NCI-H187 (cell line): ENCODE measurements around the gene BAZ2A.
A peak's percentile ranks its signal among the peaks of the same experiment; 100 is the strongest.
"Not testable (repeated sequence)": the region's sequence is repeated elsewhere in the genome, so short reads cannot be mapped to it uniquely, and the experiment has no call there.

Experiments
- DNase-seq, 2 experiments: peaks; one replicate each; lab custom pipeline; 2025; lab: John Stamatoyannopoulos, UW

The BAZ2A gene

DNA sequence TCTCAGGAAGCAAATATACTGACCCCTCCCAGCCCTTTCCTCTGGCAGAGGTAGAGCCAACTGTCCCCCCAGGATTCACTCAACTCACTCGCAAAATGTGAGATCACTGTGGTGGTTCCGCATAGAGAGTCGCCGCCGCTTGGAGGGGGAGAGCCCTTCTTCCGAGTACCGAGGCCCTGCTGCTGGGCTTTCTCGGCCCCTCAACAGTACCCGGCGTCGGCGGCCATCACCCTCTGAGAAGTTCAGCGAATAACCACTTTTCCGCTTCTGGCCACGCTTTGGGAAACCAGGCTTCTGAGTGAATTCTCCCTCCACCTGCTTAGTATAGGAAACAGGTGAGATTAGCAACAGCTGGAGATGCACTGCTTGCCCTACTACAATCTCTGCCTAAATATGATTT lies 31.1 kb downstream of the BAZ2A start:
- DNase-seq = no peak

DNA sequence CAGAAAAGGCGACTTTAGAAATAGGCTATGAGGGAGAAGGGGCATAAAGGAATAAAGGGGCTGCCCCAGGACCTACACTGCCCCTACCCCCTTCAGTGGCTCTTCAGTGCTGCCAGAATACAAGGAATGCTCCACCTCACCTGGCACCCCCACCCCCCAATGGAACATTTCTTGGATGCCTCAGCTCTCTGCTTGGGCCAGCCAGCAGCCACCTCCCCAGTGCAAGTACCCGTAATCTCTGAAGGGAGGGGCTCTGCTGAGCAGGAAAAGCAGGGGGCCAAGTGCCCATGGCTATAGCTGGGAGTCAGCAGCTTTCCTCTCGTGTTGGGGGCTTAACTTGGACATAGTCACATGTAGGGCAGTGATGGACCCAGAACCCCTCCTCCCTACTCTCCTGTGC lies 33.3 kb downstream of the BAZ2A start:
- no peak for DNase-seq

DNA sequence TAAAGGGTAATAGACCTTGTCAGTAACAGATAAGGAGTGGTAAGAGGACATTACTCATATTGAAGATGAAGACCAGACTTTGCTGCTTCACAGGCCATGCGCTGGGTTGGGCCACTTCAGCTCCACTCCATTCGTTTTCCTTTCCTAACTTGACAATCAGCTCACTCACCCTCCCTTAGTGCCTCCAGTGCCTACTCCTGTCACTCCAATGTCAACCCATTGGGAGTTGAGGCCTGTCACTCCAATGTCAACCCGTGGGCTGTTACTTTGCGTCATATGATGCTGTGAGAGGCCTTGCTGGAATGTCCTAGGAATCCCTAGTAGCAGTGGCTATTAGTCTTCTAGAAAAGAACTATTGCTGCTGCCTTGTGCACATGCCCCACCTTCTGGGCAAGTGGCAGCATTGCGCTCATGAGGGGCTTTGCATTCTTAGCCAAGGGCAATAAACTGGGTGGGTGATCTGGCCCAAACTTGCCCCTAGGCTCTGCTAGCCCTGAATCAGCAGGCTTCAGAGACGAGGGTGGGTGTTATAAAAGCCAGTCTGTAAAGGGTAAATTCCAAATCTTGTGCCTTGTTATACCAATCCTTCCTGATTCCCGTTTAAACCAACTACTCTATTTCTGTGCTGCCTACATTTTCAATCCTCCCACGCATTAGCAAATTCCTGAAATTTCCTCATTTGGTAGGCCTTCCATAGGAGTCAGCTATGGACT lies 36.1 kb downstream of the BAZ2A start:
- DNase-seq = peak; percentile 50 to 78

DNA sequence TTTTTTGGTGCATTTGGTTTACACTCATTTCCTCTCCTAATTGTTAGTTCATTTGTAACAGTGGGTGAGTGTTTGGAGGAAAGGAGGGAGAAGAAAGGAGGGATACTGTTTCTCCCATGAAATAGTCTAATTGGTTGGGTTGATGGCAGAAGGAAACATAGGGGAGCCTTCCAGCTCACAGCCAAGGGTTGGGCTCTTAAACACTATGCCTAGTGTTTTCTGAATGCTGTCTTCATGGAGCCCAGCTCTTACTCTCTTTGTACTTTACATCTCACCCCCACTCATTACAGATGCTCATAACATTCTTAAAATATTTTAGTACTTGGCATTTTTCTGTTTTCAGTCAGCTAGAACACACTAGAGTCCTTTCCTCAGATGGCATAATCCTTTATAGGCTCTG lies 38.2 kb downstream of the BAZ2A start:
- DNase-seq = no peak

DNA sequence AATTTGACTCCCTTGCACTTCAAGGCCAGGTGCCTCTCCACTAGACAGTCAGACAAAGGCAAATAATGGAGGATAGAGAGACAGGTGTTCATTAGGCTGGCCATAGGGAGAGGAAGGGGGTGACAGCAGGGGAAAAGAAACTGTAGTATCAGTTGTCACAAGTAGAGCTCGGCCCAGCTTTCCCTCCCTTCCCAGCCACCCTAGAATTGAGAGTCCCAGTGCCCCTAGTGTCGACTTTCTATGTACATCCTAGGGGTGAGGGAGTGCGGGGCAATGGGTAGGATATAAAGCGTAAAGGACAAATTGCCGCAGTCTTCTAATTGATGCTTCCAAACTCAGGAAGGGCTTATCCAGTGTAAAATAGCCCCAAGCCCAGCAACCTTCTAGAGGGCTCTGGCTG lies 39.0 kb downstream of the BAZ2A start:
- DNase-seq = peak; percentile 68 to 81

DNA sequence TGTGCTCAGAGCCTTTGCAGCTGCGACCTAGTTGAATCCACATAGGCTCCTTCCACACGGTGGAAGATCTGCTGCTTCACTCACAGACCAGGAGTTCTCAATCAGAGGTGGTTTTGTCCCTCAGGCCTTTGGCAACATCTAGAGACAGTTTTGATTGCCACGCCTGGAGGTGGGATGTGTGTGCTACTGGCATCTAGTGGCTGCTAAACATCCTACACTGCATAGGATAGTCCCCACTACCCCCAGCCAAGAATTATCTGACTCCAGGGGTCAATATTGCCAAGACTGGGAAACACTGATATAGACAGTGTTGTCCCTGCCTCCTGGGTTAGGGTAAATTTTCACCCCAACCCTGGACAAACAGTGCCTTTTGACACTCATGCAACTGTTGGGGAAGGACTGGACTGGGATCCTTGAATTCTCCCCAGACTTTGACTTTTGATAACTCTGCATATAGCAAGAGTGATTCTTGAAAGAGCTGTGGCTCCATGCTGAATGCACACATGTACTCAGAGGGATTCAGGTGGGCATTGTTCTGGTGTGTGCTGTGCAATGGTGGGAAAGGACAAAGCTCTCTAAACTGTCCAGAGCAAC lies 39.8 kb downstream of the BAZ2A start:
- peak in 1 of 2 experiments; percentile 67 for DNase-seq

GRCh38 chr12:56589783-56590182 lies 40.3 kb downstream of the BAZ2A start:
- no peak for DNase-seq

GRCh38 chr12:56585098-56585497 lies 45.0 kb downstream of the BAZ2A start:
- DNase-seq = no peak

- DNase-seq = no peak
Observed at GRCh38 chr12:56581418-56582145, 48.5 kb downstream of the BAZ2A start.

DNA sequence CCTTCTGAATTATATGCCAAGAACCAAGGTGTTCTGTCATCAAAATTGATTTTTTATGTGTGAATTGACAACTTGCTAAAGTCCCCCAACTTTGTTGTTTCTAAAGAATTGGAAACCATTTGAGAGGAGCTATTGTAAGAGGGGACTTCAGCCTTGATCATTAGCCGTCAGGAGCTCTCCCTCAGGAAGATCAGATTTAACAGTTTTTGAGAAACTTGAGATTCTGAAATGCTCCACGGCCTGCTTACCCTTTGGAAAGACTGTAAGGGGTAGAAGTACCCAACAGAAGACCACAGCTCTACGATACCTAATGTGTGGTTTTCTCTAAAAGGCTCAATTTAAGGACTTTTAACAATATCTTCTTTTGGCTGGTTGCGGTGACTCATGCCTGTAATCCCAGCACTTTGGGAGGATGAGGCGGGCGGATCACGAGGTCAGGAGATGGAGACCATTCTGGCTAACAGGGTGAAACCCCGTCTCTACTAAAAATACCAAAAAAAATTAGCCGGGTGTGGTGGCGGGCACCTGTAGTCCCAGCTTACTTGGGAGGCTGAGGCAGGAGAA lies 51.1 kb downstream of the BAZ2A start:
- DNase-seq = no peak

GRCh38 chr12:56577248-56577647 lies 52.9 kb downstream of the BAZ2A start:
- not testable (repeated sequence) for DNase-seq

- DNase-seq = no peak
Observed at GRCh38 chr12:56574210-56574609, 55.9 kb downstream of the BAZ2A start.

- no peak for DNase-seq
Observed at GRCh38 chr12:56572288-56572687, 57.8 kb downstream of the BAZ2A start.

- no peak for DNase-seq
Observed at GRCh38 chr12:56571121-56571520, 59.0 kb downstream of the BAZ2A start.

DNA sequence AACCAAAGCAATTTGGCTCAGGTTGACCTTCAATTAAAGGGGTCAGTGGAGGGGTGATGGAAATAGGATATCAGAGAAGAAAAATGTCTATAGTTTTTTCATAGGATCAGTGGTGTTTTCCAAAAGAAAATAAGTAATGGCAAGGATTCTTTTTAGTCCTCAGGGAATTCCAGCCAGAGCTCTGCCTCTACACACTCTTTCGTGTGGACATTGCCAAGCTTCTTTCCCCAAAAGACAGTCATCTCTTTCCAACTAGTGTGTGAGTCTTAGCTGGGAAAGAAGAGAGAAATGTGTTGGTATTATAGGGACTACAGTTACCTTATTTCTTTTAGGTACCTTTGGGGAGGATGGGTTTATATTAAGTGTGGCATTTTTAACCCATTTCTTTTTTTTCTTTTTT lies 62.0 kb downstream of the BAZ2A start:
- DNase-seq = no peak

DNA sequence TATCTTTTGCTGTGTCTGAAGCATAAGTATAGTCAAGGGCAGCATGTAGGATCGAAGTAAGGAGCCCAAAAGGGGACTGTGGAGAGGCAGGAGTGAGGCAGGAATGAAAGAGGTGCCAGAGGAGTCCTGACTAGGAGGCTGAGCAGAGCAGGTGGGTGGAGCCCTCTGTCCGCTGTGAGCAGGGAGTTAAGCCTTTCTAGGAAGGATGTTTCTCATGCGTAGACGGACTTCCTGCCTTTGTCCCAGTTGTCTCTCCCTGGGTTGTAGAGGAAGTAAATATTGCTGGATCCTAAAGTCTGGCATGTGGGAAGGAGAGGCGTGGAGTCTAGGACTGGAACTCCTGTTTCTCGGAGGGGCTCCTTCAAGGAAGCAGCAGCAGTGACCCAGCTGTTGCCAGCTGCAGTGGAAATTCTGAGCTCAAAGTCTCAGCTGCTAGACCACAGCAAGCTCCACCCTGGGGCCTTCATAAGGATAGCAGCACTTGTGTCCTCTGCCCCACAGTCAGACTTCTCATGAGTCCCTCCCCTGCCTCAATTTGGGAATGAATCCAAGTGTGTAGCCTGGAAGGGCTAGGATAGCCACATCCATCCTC lies 64.5 kb downstream of the BAZ2A start:
- no peak for DNase-seq

- no peak for DNase-seq
Observed at GRCh38 chr12:56551070-56551469, 79.1 kb downstream of the BAZ2A start.

GRCh38 chr12:56546680-56547079 lies 83.4 kb downstream of the BAZ2A start:
- DNase-seq = no peak
